Measurements from ENCODE around the gene ASAP2. TPM values are rescaled to one million over a fixed set of nuclear protein-coding genes. Genes with fewer than 3 reads are reported as not detected.

ASAP2 gene
- total and polyA plus RNA-seq, 9 of the 15 experiments (the other 6 are each of a cell fraction or from before 2014, with no cell fraction given): 0.06 to 4.3 (median 3.1) TPM

DNA sequence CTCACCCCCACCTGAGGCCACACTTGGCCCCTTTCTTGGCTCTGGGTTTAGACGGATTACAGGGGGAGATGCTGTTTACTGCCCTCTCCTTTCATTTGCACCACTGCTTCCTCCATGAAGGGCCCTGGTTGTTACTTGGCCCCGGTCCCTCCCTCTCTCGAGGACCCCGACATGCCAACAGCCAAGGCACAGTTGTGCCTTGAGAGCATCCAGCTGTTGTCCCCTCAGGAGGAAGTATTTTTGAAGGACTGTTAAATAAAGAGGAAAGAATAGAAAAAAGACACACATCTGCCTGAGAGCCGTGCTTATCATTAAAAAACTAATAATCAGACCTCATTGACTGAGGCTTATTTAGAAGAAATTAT, 172.8 kb downstream of the ASAP2 start:
- Histone ChIP-seq H3K9me1 (ENCODE audit: control insufficient read depth, insufficient read depth, low read length) (no peaks in the 10 kb centered on the region), H3K27ac (ENCODE audit: extremely low read depth, low read depth, low read length) (no peak overlapping the region), H3K9me3 (replicated peaks; ENCODE audit: control insufficient read depth, insufficient read depth, low read depth, low read length) (no peaks in the 10 kb centered on the region), H3K4me2 (ENCODE audit: insufficient read depth, low read length) (no peak overlapping the region), H3K4me3 (no peak overlapping the region), H3K27me3 (ENCODE audit: control insufficient read depth in 2 of 2, insufficient read depth in 2 of 2, low read length in 2 of 2) (peaks cover 0 to 19% of the 10 kb centered on the region in 2 experiments; a peak in 2 of 5 replicates), H3K79me2 (ENCODE audit: control insufficient read depth, insufficient read depth, low read length) (no peaks in the 10 kb centered on the region), H3K4me1 (replicated peaks in 1 of 2; ENCODE audit: control insufficient read depth in 2 of 2, insufficient read depth in 2 of 2, low read length in 2 of 2) (peaks cover 4 to 7% of the 10 kb centered on the region in 2 experiments; a peak in 3 of 5 replicates), H3K36me3 (ENCODE audit: control insufficient read depth, insufficient read depth, low read length) (no peaks in the 10 kb centered on the region), H2AFZ (ENCODE audit: low read depth, low read length) (no peak overlapping the region), H4K20me1 (replicated peaks; ENCODE audit: control insufficient read depth, insufficient read depth, low read length) (no peaks in the 10 kb centered on the region), H3K9ac (ENCODE audit: insufficient read depth in 1 of 2, low read depth in 2 of 2, low read length in 2 of 2) (no peak overlapping the region)
- TF ChIP-seq BCOR (IDR thresholded peaks at IDR 0.05) (no peak), CREM (IDR thresholded peaks at IDR 0.05; ENCODE audit: low read depth) (no peak), MTA3 (IDR thresholded peaks at IDR 0.05; ENCODE audit: borderline replicate concordance) (no peak), KDM4B (IDR thresholded peaks at IDR 0.05; ENCODE audit: borderline replicate concordance in 2 of 2, low read depth in 1 of 2) (no peak), CBX8 (IDR thresholded peaks at IDR 0.05; ENCODE audit: borderline replicate concordance, extremely low read depth, low read depth, low read length, poor library complexity, severe bottlenecking) (no peak), ZKSCAN8 (CRISPR knock-in tag; IDR thresholded peaks at IDR 0.05) (no peak), ZNF347 (CRISPR knock-in tag; IDR thresholded peaks at IDR 0.05; ENCODE audit: low read depth) (no peak)
- TF ChIP-seq, protein P1, sequence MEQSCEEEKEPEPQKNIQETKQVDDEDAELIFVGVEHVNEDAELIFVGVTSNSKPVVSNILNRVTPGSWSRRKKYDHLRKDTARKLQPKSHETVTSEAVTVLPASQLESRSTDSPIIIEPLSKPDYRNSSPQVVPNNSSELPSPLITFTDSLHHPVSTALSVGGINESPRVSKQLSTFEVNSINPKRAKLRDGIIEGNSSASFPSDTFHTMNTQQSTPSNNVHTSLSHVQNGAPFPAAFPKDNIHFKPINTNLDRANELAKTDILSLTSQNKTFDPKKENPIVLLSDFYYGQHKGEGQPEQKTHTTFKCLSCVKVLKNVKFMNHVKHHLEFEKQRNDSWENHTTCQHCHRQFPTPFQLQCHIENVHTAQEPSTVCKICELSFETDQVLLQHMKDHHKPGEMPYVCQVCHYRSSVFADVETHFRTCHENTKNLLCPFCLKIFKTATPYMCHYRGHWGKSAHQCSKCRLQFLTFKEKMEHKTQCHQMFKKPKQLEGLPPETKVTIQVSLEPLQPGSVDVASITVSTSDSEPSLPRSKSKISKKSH (CRISPR knock-in tag; IDR thresholded peaks at IDR 0.05): no peak
- ChIA-PET CTCF (ENCODE audit: low intra/inter-chr PET ratio) (no interaction called here), POLR2A (no interaction called here)
- FAIRE-seq (no peak), DNase-seq (ENCODE audit: extremely low read depth in 1 of 4, low spot score in 3 of 4) (no peak), ATAC-seq (no peak)
- WGBS (ENCODE audit: insufficient coverage, low coverage, missing lambda C conversion rate): 59% methylated on average over 5 of the region's 5 CpGs
- BruUV-seq (replicated peaks): no TSS peak
- in situ Hi-C loops (cut with MboI): no loop called here
- intact Hi-C loops (cut with micrococcal nuclease): no loop called here
